ENCODE results near the gene CCDC77. TPM values are rescaled to one million over a fixed set of nuclear protein-coding genes. Genes with fewer than 3 reads are reported as not detected.
A peak's percentile ranks its signal among the peaks of the same experiment; 100 is the strongest.

CCDC77 gene
- total and polyA plus RNA-seq, 2 donors (not counting 3 experiments of a cell fraction or from before 2014, with no cell fraction given): 4.1 to 12.9 TPM

DNA sequence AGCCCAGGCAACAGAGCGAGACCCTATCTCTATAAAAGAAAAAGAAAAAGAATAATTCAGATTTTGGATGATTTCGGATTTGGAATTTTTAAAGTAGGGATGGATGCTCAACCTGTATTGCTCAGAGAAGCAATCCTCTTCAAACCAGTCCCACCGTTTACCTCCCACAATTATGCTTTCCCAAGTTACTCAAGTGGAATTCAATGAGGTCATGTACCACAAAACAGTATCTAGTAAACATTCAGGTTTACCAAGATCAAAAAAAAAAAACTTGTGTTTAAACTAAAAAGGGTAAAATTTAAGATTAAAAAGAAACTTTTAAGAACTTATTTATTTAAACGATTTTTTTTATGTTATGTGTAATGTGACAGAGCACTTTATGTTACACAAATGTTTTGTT, 14.8 kb upstream of the CCDC77 start:
- peak; percentile 17 for DNase-seq (ENCODE audit: low read depth, low spot score)

GRCh38 chr12:388012-388411, 13.4 kb upstream of the CCDC77 start:
- H3K27me3 ChIP-seq (ENCODE audit: control insufficient read depth in 2 of 2, insufficient read depth in 2 of 2, low read length in 2 of 2): no peaks in the 10 kb centered on the region
- TF ChIP-seq EZH2 (IDR thresholded peaks at IDR 0.05; ENCODE audit: borderline replicate concordance, low read depth, low read length, severe bottlenecking) (no peak), FOS (IDR thresholded peaks at IDR 0.05; ENCODE audit: borderline replicate concordance, insufficient read depth, low read length) (no peak), MAX (IDR thresholded peaks at IDR 0.05; ENCODE audit: insufficient read depth, insufficient read length) (no peak), MYC (IDR thresholded peaks at IDR 0.05; ENCODE audit: low read depth, low read length) (no peak), GATA2 (IDR thresholded peaks at IDR 0.05; ENCODE audit: insufficient read depth, insufficient read length, low read depth, low read length) (no peak), CTCF (IDR thresholded peaks at IDR 0.05; ENCODE audit: extremely low read depth in 1 of 2, insufficient read depth in 1 of 2, low read depth in 1 of 2, low read length in 2 of 2) (no peak), POLR2A (IDR thresholded peaks at IDR 0.05; ENCODE audit: low read depth, low read length) (no peak), POLR2AphosphoS5 (IDR thresholded peaks at IDR 0.05; ENCODE audit: insufficient read depth, low read depth, low read length) (no peak)
- H3K9me3 ChIP-seq (replicated peaks; ENCODE audit: control insufficient read depth, insufficient read depth, low read length): no peaks in the 10 kb centered on the region
- H3K27ac ChIP-seq (ENCODE audit: insufficient read depth, low read depth, low read length): peak overlapping the region; percentile 58
- POLR2A ChIA-PET: no interaction called here
- BruUV-seq (replicated peaks): no TSS peak
- FAIRE-seq: no peak
- H3K4me1 ChIP-seq (ENCODE audit: control insufficient read depth, extremely low read depth, insufficient read depth, low read length): peaks cover 27% of the 10 kb centered on the region
- peak overlapping the region; percentile 67 to 96 (median 72) for H3K4me3 ChIP-seq (replicated peaks in 1 of 3; ENCODE audit: insufficient read depth in 1 of 3, low read depth in 1 of 3, low read length in 3 of 3)
- CTCF ChIA-PET: no interaction called here
- H3K79me2 ChIP-seq (ENCODE audit: control insufficient read depth, insufficient read depth, low read length): peaks cover 51% of the 10 kb centered on the region
- peaks cover 2% of the 10 kb centered on the region for H4K20me1 ChIP-seq (replicated peaks; ENCODE audit: control insufficient read depth, extremely low read depth, insufficient read depth, low read length)
- no peak for DNase-seq (ENCODE audit: low read depth, low spot score)
- H3K36me3 ChIP-seq (ENCODE audit: control insufficient read depth in 2 of 2, extremely low read depth in 1 of 2, insufficient read depth in 2 of 2, low read length in 2 of 2): peaks cover 8 to 9% of the 10 kb centered on the region in 2 experiments
- no peaks in the 10 kb centered on the region for H3K9me1 ChIP-seq (replicated peaks; ENCODE audit: control insufficient read depth, extremely low read depth, insufficient read depth, low read length)
- H3K9ac ChIP-seq (replicated peaks; ENCODE audit: extremely low read depth, insufficient read depth, low read length): peak overlapping the region; percentile 85
- H2AFZ ChIP-seq (ENCODE audit: low read depth, low read length): no peak overlapping the region
- dilution Hi-C loops (cut with MboI; ENCODE audit: extremely low pct_ligation_motif_present, low sequenced_read_pairs) (no loop called here), intact Hi-C loops (cut with micrococcal nuclease) (loop anchor here (1.0 kb wide), 1 partner anchor 13 kb away; the partner anchor contains the start of gene CCDC77)
- peak overlapping the region; percentile 95 for H3K4me2 ChIP-seq (ENCODE audit: insufficient read depth, low read length)

More for the DNA sequence above, 14.8 kb upstream of the CCDC77 start:
- peak overlapping the region; percentile 85 for H3K9ac ChIP-seq (replicated peaks; ENCODE audit: extremely low read depth, insufficient read depth, low read length)
- H3K79me2 ChIP-seq (ENCODE audit: control insufficient read depth, insufficient read depth, low read length): peaks cover 51% of the 10 kb centered on the region
- dilution Hi-C loops (cut with MboI; ENCODE audit: extremely low pct_ligation_motif_present, low sequenced_read_pairs) (no loop called here), intact Hi-C loops (cut with micrococcal nuclease) (no loop called here)
- no peak overlapping the region for H2AFZ ChIP-seq (ENCODE audit: low read depth, low read length)
- H3K27ac ChIP-seq (ENCODE audit: insufficient read depth, low read depth, low read length): no peak overlapping the region
- no peaks in the 10 kb centered on the region for H3K9me3 ChIP-seq (replicated peaks; ENCODE audit: control insufficient read depth, insufficient read depth, low read length)
- H3K4me2 ChIP-seq (ENCODE audit: insufficient read depth, low read length): peak overlapping the region; percentile 95
- peaks cover 2% of the 10 kb centered on the region for H4K20me1 ChIP-seq (replicated peaks; ENCODE audit: control insufficient read depth, extremely low read depth, insufficient read depth, low read length)
- POLR2A ChIA-PET: no interaction called here
- peak overlapping the region in 1 of 3 experiments; percentile 96 for H3K4me3 ChIP-seq (replicated peaks in 1 of 3; ENCODE audit: insufficient read depth in 1 of 3, low read depth in 1 of 3, low read length in 3 of 3)
- no peak for TF ChIP-seq MYC (IDR thresholded peaks at IDR 0.05; ENCODE audit: low read depth, low read length)
- H3K4me1 ChIP-seq (ENCODE audit: control insufficient read depth, extremely low read depth, insufficient read depth, low read length): peaks cover 27% of the 10 kb centered on the region
- H3K27me3 ChIP-seq (ENCODE audit: control insufficient read depth in 2 of 2, insufficient read depth in 2 of 2, low read length in 2 of 2): no peaks in the 10 kb centered on the region
- FAIRE-seq: no peak
- H3K36me3 ChIP-seq (ENCODE audit: control insufficient read depth in 2 of 2, extremely low read depth in 1 of 2, insufficient read depth in 2 of 2, low read length in 2 of 2): peaks cover 10 to 12% of the 10 kb centered on the region in 2 experiments
- no TSS peak for BruUV-seq (replicated peaks)
- H3K9me1 ChIP-seq (replicated peaks; ENCODE audit: control insufficient read depth, extremely low read depth, insufficient read depth, low read length): no peaks in the 10 kb centered on the region
- CTCF ChIA-PET: no interaction called here
